ENCODE data around the gene PSMF1. TPM values are rescaled to one million over a fixed set of nuclear protein-coding genes. Genes with fewer than 3 reads are reported as not detected.

Gene PSMF1
- total and polyA plus RNA-seq, 2 donors (not counting 3 experiments of a cell fraction or from before 2014, with no cell fraction given) = 142 to 354 TPM

DNA sequence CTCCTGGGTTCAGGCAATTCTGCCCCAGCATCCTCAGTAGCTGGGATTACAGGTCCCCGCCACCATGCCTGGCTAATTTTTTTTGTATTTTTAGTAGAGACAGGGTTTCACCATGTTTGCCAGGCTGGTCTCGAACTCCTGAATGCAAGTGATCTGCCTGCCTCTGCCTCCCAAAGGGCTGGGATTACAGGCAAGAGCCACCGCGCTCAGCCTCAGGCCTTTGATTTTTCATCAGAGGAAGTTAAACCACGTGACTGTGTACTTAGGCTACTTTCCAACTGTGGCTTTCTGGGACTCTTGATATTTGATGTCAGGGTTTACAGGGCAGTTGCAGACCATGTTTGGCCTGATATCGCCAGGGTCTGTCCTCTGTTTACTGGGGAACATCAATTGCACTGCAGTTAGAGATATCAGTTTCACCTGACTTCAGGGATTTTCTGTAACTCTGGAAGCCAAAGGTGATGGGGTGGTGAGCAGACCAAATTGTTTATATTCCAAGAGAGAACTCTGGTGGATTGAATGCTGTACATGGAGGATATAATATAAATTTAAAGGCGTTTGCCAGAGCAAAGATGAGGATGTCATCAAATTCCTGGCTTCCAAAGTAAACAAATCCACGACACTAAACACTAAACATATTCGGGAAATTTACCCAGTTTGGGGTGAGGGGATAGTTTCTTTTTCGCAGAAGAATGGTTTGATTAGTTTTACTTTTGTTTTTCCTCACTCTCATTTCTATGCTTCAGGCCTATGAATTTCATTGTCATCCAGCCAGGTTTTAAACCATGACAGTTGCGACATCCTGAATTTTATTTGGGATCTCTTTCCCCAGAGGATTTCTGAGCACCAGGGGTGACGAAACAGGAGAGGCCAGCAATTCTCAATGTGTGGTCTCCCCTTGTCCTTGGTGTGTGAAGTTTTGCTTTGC, 4.2 kb downstream of the PSMF1 start:
- peak; percentile 52 for DNase-seq (ENCODE audit: low read depth, low spot score)
- Histone ChIP-seq H2AFZ (ENCODE audit: low read depth, low read length) (no peak overlapping the region), H3K9me3 (replicated peaks; ENCODE audit: control insufficient read depth, insufficient read depth, low read length) (no peaks in the 10 kb centered on the region), H3K79me2 (ENCODE audit: control insufficient read depth, insufficient read depth, low read length) (peaks cover 69% of the 10 kb centered on the region), H3K36me3 (ENCODE audit: control insufficient read depth in 2 of 2, extremely low read depth in 1 of 2, insufficient read depth in 2 of 2, low read length in 2 of 2) (peaks cover 11 to 20% of the 10 kb centered on the region in 2 experiments), H3K27me3 (ENCODE audit: control insufficient read depth in 2 of 2, insufficient read depth in 2 of 2, low read length in 2 of 2) (no peaks in the 10 kb centered on the region), H3K4me1 (ENCODE audit: control insufficient read depth, extremely low read depth, insufficient read depth, low read length) (peaks cover 31% of the 10 kb centered on the region), H3K9ac (replicated peaks; ENCODE audit: extremely low read depth, insufficient read depth, low read length) (no peak overlapping the region), H3K4me3 (replicated peaks in 1 of 3; ENCODE audit: insufficient read depth in 1 of 3, low read depth in 1 of 3, low read length in 3 of 3) (no peak overlapping the region), H3K9me1 (replicated peaks; ENCODE audit: control insufficient read depth, extremely low read depth, insufficient read depth, low read length) (no peaks in the 10 kb centered on the region), H3K27ac (ENCODE audit: insufficient read depth, low read depth, low read length) (no peak overlapping the region), H4K20me1 (replicated peaks; ENCODE audit: control insufficient read depth, extremely low read depth, insufficient read depth, low read length) (peaks cover 4% of the 10 kb centered on the region), H3K4me2 (ENCODE audit: insufficient read depth, low read length) (no peak overlapping the region)
- intact Hi-C loops (cut with micrococcal nuclease) = no loop called here
- FAIRE-seq = peak; percentile 90
- no peak for TF ChIP-seq POLR2AphosphoS5 (IDR thresholded peaks at IDR 0.05; ENCODE audit: insufficient read depth, low read depth, low read length)
- no peak for TF ChIP-seq POLR2A (IDR thresholded peaks at IDR 0.05; ENCODE audit: low read depth, low read length)
- TF ChIP-seq JUN (IDR thresholded peaks at IDR 0.05; ENCODE audit: borderline replicate concordance, insufficient read depth, insufficient read length, low read depth) = no peak
- TF ChIP-seq CTCF (IDR thresholded peaks at IDR 0.05; ENCODE audit: extremely low read depth in 1 of 2, insufficient read depth in 1 of 2, low read depth in 1 of 2, low read length in 2 of 2) = no peak
- no peak for TF ChIP-seq MAX (IDR thresholded peaks at IDR 0.05; ENCODE audit: insufficient read depth, insufficient read length)
- no peak for TF ChIP-seq GATA2 (IDR thresholded peaks at IDR 0.05; ENCODE audit: insufficient read depth, insufficient read length, low read depth, low read length)
- TF ChIP-seq MYC (IDR thresholded peaks at IDR 0.05; ENCODE audit: low read depth, low read length) = no peak
- TF ChIP-seq EZH2 (IDR thresholded peaks at IDR 0.05; ENCODE audit: borderline replicate concordance, low read depth, low read length, severe bottlenecking) = no peak
- TF ChIP-seq FOS (IDR thresholded peaks at IDR 0.05; ENCODE audit: borderline replicate concordance, insufficient read depth, low read length) = no peak
- ChIA-PET CTCF (no interaction called here), POLR2A (no interaction called here)
- dilution Hi-C loops (cut with MboI; ENCODE audit: extremely low pct_ligation_motif_present, low sequenced_read_pairs) = no loop called here
- BruUV-seq (replicated peaks) = no TSS peak

Measured in endothelial cell of umbilical vein (primary cell).